ENCODE measurements around the gene CCDC144A.
"Not testable (repeated sequence)": the region's sequence is repeated elsewhere in the genome, so short reads cannot be mapped to it uniquely, and the experiment has no call there.

The CCDC144A gene

GRCh38 chr17:16750515-16750914, 60.5 kb downstream of the CCDC144A start:
- not testable (repeated sequence) for DNase-seq (ENCODE audit: low read depth); H3K4me3 ChIP-seq (ENCODE audit: low read depth, low read length)

GRCh38 chr17:16751224-16751923, 61.3 kb downstream of the CCDC144A start:
- TF ChIP-seq CTCF (IDR thresholded peaks at IDR 0.05; ENCODE audit: low read depth, low read length) = peak; percentile 39
- H3K4me3 ChIP-seq (ENCODE audit: low read depth, low read length) = not testable (repeated sequence)
- peak; percentile 26 for DNase-seq (ENCODE audit: low read depth)

GRCh38 chr17:16751924-16752287, 61.9 kb downstream of the CCDC144A start:
- not testable (repeated sequence) for DNase-seq (ENCODE audit: low read depth); H3K4me3 ChIP-seq (ENCODE audit: low read depth, low read length)

- not testable (repeated sequence) for DNase-seq (ENCODE audit: low read depth)
Observed at GRCh38 chr17:16757520-16757919, 67.5 kb downstream of the CCDC144A start.

GRCh38 chr17:16758177-16758576, 68.1 kb downstream of the CCDC144A start:
- H3K4me3 ChIP-seq (ENCODE audit: low read depth, low read length) = not testable (repeated sequence)
- DNase-seq (ENCODE audit: low read depth) = peak; percentile 11

More at GRCh38 chr17:16757520-16757919, 67.5 kb downstream of the CCDC144A start:
- H3K4me3 ChIP-seq (ENCODE audit: low read depth, low read length) = not testable (repeated sequence)

GRCh38 chr17:16768290-16769175, 78.5 kb downstream of the CCDC144A start:
- not testable (repeated sequence) for H3K4me3 ChIP-seq (ENCODE audit: low read depth, low read length); DNase-seq (ENCODE audit: low read depth)

GRCh38 chr17:16772394-16773145, 82.5 kb downstream of the CCDC144A start:
- H3K4me3 ChIP-seq (ENCODE audit: low read depth, low read length); DNase-seq (ENCODE audit: low read depth): not testable (repeated sequence)

GRCh38 chr17:16773146-16773522, 83.1 kb downstream of the CCDC144A start:
- H3K4me3 ChIP-seq (ENCODE audit: low read depth, low read length); DNase-seq (ENCODE audit: low read depth): not testable (repeated sequence)

GRCh38 chr17:16787851-16788250, 97.8 kb downstream of the CCDC144A start:
- DNase-seq (ENCODE audit: low read depth); H3K4me3 ChIP-seq (ENCODE audit: low read depth, low read length): not testable (repeated sequence)

- H3K4me3 ChIP-seq (ENCODE audit: low read depth, low read length); DNase-seq (ENCODE audit: low read depth): not testable (repeated sequence)
Observed at GRCh38 chr17:16788889-16789536, 99.0 kb downstream of the CCDC144A start.

GRCh38 chr17:16789622-16790021, 99.6 kb downstream of the CCDC144A start:
- not testable (repeated sequence) for DNase-seq (ENCODE audit: low read depth); H3K4me3 ChIP-seq (ENCODE audit: low read depth, low read length)

GRCh38 chr17:16790313-16790871, 100.4 kb downstream of the CCDC144A start:
- not testable (repeated sequence) for H3K4me3 ChIP-seq (ENCODE audit: low read depth, low read length); DNase-seq (ENCODE audit: low read depth)

- DNase-seq (ENCODE audit: low read depth) = not testable (repeated sequence)
Observed at GRCh38 chr17:16794215-16794614, 104.2 kb downstream of the CCDC144A start.

GRCh38 chr17:16795894-16796293, 105.9 kb downstream of the CCDC144A start:
- not testable (repeated sequence) for H3K4me3 ChIP-seq (ENCODE audit: low read depth, low read length); DNase-seq (ENCODE audit: low read depth)

More at GRCh38 chr17:16794215-16794614, 104.2 kb downstream of the CCDC144A start:
- H3K4me3 ChIP-seq (ENCODE audit: low read depth, low read length) = not testable (repeated sequence)

GRCh38 chr17:16804851-16805250, 114.8 kb downstream of the CCDC144A start:
- H3K4me3 ChIP-seq (ENCODE audit: low read depth, low read length); DNase-seq (ENCODE audit: low read depth): not testable (repeated sequence)

GRCh38 chr17:16806599-16806998, 116.6 kb downstream of the CCDC144A start:
- not testable (repeated sequence) for H3K4me3 ChIP-seq (ENCODE audit: low read depth, low read length); DNase-seq (ENCODE audit: low read depth)

GRCh38 chr17:16807620-16808019, 117.6 kb downstream of the CCDC144A start:
- DNase-seq (ENCODE audit: low read depth); H3K4me3 ChIP-seq (ENCODE audit: low read depth, low read length): not testable (repeated sequence)
